Measurements from ENCODE around the gene MACROD1.

MACROD1 gene

DNA sequence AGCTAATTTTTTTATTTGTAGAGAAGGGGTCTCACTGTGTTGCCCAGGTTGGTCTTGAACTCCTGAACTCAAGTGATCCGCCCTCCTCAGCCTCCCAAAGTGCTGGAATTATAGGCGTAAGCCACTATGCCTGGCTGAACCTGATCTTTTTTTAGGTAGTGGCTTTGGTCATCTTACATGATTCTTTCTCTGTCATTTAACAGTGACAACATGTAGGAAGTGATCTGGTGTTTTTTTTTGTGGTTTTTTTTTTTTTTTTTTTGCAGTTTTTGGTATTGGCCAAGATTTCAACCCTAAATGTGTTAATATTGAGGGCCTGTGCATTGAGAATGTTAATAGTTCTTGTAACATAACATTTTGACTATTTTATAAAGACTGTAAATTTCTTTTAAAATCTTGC is 32.6 kb upstream of the MACROD1 start:
- H3K36me3 ChIP-seq (ENCODE audit: low read depth) = peaks cover 97% of the 10 kb centered on the region
- no peaks in the 10 kb centered on the region for H3K9me3 ChIP-seq (ENCODE audit: severe bottlenecking)
- H3K4me1 ChIP-seq (ENCODE audit: insufficient read depth, poor library complexity, severe bottlenecking) = no peaks in the 10 kb centered on the region
- TF ChIP-seq, protein P1, sequence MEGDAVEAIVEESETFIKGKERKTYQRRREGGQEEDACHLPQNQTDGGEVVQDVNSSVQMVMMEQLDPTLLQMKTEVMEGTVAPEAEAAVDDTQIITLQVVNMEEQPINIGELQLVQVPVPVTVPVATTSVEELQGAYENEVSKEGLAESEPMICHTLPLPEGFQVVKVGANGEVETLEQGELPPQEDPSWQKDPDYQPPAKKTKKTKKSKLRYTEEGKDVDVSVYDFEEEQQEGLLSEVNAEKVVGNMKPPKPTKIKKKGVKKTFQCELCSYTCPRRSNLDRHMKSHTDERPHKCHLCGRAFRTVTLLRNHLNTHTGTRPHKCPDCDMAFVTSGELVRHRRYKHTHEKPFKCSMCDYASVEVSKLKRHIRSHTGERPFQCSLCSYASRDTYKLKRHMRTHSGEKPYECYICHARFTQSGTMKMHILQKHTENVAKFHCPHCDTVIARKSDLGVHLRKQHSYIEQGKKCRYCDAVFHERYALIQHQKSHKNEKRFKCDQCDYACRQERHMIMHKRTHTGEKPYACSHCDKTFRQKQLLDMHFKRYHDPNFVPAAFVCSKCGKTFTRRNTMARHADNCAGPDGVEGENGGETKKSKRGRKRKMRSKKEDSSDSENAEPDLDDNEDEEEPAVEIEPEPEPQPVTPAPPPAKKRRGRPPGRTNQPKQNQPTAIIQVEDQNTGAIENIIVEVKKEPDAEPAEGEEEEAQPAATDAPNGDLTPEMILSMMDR (IDR thresholded peaks at IDR 0.05; ENCODE audit: poor library complexity, severe bottlenecking) = no peak
- H3K27ac ChIP-seq (ENCODE audit: poor library complexity, severe bottlenecking) = no peak overlapping the region
- ATAC-seq (ENCODE audit: low read depth) (no peak), DNase-seq (ENCODE audit: low spot score) (no peak)
- no peak overlapping the region for H3K4me3 ChIP-seq (ENCODE audit: severe bottlenecking)
- no peaks in the 10 kb centered on the region for H3K27me3 ChIP-seq (ENCODE audit: insufficient read depth, poor library complexity, severe bottlenecking)

DNA sequence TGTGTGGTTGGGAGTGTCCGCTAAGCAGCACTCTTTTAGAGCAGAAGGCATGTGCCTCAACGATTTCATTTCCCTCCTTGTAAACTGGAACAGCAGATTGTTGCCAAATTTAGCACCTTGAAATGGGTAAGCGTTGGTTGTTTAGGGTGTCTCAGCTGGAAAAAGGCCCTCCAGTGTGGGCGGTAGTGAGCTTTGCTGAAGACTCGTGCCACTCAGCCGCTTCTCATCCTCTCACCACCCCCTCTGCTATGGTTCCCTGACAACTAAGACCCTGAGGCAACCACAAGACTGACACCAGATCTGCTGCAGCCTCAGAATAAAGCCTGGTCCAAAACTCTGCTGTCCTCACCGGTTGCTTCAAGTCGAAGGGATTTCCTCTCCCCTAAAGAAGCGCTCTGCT is 30.7 kb upstream of the MACROD1 start:
- DNase-seq (ENCODE audit: low spot score) = no peak
- H3K4me1 ChIP-seq (ENCODE audit: insufficient read depth, poor library complexity, severe bottlenecking) = no peaks in the 10 kb centered on the region
- H3K9me3 ChIP-seq (ENCODE audit: severe bottlenecking) = no peaks in the 10 kb centered on the region
- H3K27ac ChIP-seq (ENCODE audit: poor library complexity, severe bottlenecking) = no peak overlapping the region
- H3K4me3 ChIP-seq (ENCODE audit: severe bottlenecking) = no peak overlapping the region
- no peak for ATAC-seq (ENCODE audit: low read depth)
- TF ChIP-seq, protein P1 (IDR thresholded peaks at IDR 0.05; ENCODE audit: poor library complexity, severe bottlenecking) = no peak
- no peaks in the 10 kb centered on the region for H3K27me3 ChIP-seq (ENCODE audit: insufficient read depth, poor library complexity, severe bottlenecking)
- peaks cover 98% of the 10 kb centered on the region for H3K36me3 ChIP-seq (ENCODE audit: low read depth)

DNA sequence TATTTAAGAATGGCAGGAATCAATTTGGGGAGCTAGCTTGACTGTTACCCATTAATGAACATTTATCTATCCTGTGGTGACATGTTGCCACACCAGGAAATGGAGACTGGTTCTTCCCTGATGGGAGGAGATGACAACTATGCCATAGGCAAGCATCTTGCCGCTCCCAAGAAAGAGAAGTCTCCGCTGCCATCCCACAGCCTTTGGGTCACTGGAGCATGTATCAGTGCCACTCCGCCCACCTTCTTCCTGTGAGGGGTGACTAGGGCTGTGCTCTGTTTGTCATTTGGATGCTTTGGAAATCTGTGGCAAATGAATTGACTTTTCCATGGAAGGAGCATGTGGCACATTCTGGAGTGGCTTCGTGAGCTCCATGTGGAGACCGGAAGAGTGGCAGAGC is 26.5 kb upstream of the MACROD1 start:
- H3K4me1 ChIP-seq (ENCODE audit: insufficient read depth, poor library complexity, severe bottlenecking) = no peaks in the 10 kb centered on the region
- no peaks in the 10 kb centered on the region for H3K27me3 ChIP-seq (ENCODE audit: insufficient read depth, poor library complexity, severe bottlenecking)
- no peak for ATAC-seq (ENCODE audit: low read depth)
- H3K4me3 ChIP-seq (ENCODE audit: severe bottlenecking) = no peak overlapping the region
- no peak for DNase-seq (ENCODE audit: low spot score)
- H3K36me3 ChIP-seq (ENCODE audit: low read depth) = peaks cover 88% of the 10 kb centered on the region
- TF ChIP-seq, protein P1 (IDR thresholded peaks at IDR 0.05; ENCODE audit: poor library complexity, severe bottlenecking) = no peak
- no peak overlapping the region for H3K27ac ChIP-seq (ENCODE audit: poor library complexity, severe bottlenecking)
- H3K9me3 ChIP-seq (ENCODE audit: severe bottlenecking) = no peaks in the 10 kb centered on the region

DNA sequence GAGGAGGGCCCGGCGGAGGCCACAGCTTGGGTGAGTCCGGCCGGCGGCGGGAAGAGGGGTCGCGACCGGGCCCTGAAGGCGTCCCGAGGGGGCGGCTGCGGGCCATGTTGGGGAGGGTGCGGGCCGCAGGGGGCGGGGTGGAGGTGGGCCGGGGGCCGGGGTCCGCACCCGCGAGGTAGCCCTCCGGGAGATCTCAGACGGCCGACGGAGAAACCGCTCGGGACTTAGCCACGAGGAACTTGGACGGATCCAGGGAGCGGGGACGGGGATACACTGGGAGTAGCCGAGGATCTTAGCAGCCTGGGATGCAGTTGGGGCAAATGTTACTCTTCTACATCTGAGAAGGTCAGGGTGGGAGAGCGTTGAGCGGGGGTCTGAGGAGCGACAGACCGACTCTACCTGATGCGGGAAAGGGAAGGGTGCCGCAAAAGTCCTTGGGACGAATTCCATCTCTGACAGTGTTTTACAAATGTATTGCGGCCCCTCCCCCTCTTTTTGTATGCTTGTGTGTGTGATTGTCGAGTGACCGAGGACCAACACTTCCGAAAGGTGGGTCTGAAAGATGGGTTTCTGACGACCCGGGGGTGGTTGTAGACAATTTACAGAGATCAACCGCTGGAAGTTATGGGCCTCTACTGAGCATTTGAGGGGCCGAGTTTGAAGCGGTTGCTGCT is 20.7 kb upstream of the MACROD1 start:
- no peaks in the 10 kb centered on the region for H3K27me3 ChIP-seq (ENCODE audit: insufficient read depth, poor library complexity, severe bottlenecking)
- TF ChIP-seq, protein P1 (IDR thresholded peaks at IDR 0.05; ENCODE audit: poor library complexity, severe bottlenecking) = no peak
- DNase-seq (ENCODE audit: low spot score) (no peak), ATAC-seq (ENCODE audit: low read depth) (no peak)
- H3K9me3 ChIP-seq (ENCODE audit: severe bottlenecking) = no peaks in the 10 kb centered on the region
- no peak overlapping the region for H3K4me3 ChIP-seq (ENCODE audit: severe bottlenecking)
- no peak overlapping the region for H3K27ac ChIP-seq (ENCODE audit: poor library complexity, severe bottlenecking)
- H3K36me3 ChIP-seq (ENCODE audit: low read depth) = peaks cover 30% of the 10 kb centered on the region
- H3K4me1 ChIP-seq (ENCODE audit: insufficient read depth, poor library complexity, severe bottlenecking) = peaks cover 4% of the 10 kb centered on the region
